Stimulated activated CD8-positive, alpha-beta memory T cell treated with anti-CD3 and anti-CD28 coated beads, Interleukin-7, amount 100 ng/mL, for 48 hours (primary cell): ENCODE results near the gene CRYM.
"Not testable (repeated sequence)": the region's sequence is repeated elsewhere in the genome, so short reads cannot be mapped to it uniquely, and the experiment has no call there.

Experiments
- DNase-seq, 2 donors: peaks; one replicate each; pipeline ENCODE4 v3.0.0-alpha.2; 2020; ENCODE audit warnings: low read depth in 1 of 2; ENCODE audit errors: extremely low read depth in 1 of 2

CRYM gene

DNA sequence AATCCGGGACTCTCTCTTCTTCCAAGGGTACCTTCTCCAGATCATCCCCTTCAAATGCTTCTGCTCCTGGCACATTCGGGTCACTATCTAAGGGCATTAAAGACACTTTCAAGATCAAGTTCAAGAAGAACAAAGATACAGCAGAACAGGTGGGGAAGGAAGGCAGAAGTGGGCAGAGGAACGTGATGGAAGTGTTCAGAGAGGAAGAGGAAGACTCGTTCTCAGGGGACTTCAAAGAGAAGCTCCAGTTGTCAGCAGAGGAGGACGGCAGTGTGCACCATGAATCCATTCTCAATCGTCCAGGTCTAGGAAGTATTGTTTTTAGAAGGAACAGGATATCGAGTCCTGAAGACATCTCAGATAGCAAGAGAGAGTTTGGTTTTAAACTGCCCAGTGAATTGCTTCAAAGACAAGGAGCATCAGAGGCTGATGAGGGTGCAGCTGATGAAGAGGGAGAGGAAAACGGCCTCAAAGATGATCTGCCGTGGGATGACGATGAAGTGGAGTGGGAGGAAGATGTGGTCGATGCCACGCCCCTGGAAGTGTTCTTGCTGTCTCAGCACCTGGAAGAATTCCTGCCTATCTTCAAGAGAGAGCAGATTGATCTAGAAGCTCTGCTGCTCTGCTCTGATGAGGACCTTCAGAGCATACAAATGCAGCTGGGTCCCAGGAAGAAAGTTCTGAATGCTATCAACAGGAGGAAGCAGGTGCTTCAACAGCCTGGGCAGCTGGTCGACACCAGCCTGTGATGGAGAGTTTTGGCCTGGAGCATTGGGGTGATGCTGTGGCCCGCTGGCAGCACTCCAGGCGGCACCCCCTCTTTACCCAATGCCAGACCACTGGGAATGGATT, 27.8 kb downstream of the CRYM start:
- DNase-seq = no peak

DNA sequence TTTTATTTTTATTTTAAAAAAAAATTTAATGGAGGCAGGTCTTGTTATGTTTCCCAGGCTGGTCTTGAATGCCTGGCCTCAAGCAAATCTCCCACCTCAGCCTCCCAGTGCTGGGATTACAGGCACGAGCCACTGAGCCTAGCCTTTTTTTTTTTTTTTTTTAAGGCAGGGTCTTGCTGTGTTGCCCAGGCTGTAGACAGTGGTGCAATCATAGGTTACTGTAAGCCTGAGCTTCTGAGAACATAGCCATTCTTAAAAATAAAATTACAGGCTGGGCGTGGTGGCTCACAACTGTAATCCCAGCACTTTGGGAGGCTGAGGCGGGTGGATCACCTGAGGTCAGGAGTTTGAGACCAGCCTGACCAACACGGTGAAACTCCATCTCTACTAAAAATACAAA, 29.9 kb downstream of the CRYM start:
- not testable (repeated sequence) for DNase-seq

DNA sequence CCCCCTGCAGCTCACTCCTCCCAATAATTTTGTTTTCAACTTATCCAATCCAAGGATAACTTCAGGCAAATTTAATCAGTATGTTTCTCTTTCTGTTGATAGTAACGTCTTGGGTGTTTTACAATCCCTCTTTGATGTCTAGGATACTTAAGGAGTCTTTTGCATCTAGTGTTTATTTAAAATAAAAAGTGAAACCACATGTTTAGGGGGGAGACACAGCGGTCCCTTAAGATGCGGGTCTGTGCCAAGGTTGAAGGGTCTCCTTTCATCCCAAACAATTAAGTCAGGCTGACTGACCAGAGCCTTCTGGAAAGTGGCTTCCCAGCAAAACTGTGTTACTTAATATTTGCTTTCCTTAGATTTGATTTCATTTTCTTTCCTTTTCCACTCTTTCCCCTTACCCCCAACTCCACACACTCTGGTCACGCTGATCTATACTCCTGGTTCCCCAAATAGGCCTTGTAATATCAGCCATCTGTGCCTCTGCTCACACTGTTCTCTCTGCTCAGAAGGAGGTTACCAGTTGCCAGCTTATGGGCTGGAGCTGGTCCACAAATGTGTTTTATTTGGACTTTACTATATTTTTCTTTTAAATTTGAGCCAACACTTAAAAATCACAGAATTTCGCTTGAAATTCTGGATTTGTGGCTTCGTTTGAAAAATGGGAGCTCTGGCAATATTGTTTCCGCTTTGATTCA, 33.4 kb downstream of the CRYM start:
- DNase-seq = no peak

DNA sequence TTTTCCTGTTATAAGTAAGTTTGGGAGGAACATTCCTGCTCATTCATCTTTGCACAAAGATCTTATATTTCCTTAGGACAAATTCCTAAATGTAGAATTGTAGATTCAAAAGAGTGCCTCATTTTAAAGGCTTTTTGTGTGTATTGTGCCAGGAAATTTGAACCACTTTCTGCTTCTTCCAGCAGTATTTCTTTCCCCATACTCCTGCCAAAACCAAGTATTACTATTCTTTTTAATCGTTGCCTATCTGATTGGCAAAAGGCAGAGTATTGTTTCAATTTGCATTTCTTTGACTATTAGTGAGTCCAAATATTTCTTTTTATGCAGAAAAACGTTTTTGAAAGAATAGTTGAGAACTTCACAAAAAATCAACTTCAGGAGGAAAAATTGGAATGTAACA, 35.3 kb downstream of the CRYM start:
- no peak for DNase-seq

DNA sequence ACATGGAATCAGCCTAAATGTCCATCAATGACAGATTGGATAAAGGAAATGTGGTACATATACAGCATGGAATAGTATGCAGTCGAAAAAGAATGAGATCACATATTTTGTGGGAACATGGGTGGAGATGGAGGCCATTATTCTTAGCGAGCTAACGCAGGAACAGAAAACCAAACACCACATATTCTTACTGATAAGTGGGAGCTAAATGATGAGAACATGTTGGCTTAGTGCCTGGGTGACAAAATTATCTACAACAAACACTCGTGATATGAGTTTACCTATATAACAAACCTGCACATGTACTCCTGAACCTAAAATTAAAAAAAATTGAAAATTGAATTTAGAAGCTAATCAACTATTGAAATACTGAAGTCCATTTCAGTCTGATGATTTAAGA, 38.4 kb downstream of the CRYM start:
- no peak for DNase-seq

DNA sequence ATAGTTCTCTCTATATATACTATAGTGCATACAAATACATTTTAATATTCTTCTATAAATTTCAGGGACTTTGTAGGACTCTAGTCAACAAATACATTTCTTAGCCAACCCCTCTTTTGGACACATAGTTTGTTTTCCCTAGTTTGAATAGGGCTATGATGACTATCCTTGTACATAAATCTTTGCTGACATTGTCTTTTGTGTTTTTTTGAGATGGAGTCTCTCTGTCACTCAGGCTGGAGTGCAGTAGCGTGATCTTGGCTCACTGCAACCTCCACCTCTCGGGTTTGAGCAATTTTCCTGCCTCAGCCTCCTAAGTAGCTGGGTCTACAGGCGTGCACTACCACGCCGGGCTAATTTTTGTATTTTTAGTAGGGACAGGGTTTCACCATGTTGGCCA, 41.3 kb downstream of the CRYM start:
- no peak for DNase-seq

- DNase-seq = no peak
Observed at GRCh38 chr16:21235199-21235585, 42.9 kb downstream of the CRYM start.

DNA sequence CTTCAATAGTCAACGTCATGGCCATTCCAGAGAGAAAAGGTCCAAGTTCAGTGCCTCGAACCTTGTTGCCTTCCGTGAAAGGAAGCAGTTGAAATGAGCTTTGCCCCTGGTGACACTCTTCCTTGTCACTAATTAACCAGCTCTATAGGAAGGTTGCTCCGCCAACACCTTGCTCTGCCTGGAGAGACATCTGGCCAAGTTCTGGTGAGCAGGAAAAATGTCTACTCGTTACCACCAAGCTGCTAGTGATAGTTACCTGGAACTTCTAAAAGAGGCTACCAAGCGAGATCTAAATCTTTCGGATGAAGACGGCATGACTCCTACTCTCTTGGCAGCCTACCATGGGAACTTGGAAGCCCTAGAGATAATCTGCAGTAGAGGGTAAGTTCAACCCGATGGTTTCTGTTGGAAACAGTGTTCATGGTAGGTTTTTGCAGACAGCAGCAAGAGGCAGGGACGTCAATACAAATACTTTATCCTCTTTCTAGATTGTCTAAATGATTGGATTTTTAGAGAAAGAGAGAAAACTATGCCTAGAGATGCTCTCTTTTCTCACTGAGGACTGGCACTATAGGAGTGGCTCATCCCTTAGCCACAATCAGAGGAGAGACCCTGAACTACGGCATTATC, 44.5 kb downstream of the CRYM start, which contains the start of gene ANKS4B:
Gene ANKS4B, plus strand, starts transcription at position 179 of the 630 bp plus-strand sequence. Its CDS starts 39 bp downstream, at position 218.
- no peak for DNase-seq

DNA sequence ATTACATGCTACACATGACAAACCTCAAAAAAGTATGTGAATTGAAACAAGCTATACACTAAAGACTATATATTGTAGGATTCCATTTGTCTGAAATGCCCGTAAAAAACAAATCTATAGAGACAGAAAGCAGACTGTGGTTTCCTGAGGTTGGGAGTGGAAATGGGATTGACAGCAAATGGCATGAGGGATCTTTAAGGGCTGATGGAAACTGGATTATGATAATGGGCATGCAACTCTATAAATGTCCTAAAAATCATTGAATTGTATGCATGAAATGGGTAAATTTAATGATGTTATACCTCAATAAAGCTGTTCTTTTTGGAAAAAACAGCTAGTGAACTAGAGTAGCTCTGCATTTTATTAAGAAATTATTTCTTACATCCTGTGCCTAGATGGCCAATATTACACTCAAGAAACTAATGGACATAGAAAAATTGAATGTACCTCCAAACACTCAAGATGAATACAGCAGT, 45.0 kb downstream of the CRYM start:
- DNase-seq = no peak

GRCh38 chr16:21228361-21228872, 49.7 kb downstream of the CRYM start:
- DNase-seq = no peak

DNA sequence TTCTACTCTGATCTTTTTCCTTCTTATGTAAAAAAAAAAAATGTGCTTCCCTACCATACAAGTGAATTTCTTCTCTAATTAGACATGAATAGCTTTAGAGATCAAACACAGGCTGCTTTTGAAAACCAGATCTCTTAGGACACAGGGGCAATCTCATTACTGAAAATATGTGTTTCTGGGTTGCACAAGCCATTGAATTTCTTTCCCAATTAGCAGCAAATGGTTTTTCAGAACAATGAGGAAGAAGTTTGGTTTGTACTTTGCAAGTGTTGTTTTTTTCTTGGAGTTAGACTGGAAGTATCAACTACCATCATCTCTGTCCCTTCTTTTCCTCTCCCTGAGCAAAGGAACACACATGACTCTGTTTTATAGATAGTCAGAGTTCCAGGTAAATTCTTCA, 50.2 kb downstream of the CRYM start:
- DNase-seq = no peak

- DNase-seq = no peak
Observed at GRCh38 chr16:21226749-21227148, 51.3 kb downstream of the CRYM start.

GRCh38 chr16:21224800-21225199, 53.3 kb downstream of the CRYM start:
- DNase-seq = no peak

DNA sequence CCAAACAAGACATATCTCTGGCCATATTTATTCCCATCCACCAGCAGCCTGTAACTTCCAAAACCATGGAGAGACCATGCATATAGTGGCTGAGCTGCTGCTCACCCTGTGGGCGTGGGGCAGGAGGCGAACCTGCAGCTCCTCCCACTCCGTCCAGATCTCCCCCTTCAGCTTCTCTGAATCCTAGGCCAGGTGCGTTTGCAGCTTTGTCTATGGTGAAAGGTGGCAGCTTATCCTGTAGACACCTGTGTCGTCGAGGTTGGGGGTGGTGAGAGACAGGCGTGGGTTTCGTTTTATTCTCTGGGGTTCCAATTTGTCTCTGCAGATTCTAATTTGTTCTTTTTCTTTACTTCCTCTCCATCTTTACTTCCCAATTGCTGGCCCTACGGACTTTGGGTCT, 54.3 kb downstream of the CRYM start:
- no peak for DNase-seq

DNA sequence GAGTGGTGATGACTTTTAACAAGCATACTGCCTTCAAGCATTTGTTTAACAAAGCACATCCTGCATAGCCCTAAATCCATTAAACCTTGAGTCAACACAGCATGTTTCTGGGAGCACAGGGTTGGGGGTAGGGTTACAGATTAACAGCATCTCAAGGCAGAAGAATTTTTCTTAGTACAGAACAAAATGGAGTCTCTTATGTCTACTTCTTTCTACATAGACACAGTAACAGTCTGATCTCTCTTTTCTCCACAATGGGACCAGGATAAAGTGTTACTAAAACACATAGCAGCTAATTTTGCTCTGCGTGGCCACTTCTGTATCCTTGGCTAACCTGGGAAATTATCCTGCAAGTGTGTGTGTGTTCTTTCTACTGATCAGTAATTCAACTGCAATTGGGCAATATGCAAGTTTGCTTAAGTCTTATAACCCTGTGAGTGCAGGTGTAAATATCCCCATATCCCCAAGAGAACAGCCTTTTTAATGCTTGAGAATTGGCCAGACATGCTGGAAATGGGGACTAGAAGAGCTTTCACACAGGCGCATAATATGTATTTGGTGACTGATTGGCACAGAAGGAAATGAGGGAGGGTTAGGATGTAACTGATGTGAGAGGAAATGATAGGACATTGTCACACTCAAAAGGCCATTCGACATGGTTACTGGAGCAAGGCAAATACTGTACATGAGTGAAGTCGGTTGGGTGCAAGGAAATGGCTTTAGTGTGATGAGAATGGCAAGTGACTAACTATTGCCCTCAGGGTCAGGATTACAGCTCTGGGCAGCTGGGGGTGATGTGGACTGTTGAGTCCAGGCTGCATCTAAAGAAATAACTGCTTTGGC, 55.4 kb downstream of the CRYM start:
- DNase-seq = no peak

- DNase-seq = no peak
Observed at GRCh38 chr16:21219551-21219950, 58.5 kb downstream of the CRYM start.

GRCh38 chr16:21218153-21218552, 59.9 kb downstream of the CRYM start:
- DNase-seq = no peak

GRCh38 chr16:21217121-21217520, 61.0 kb downstream of the CRYM start:
- DNase-seq = no peak

- DNase-seq = no peak
Observed at GRCh38 chr16:21214086-21214485, 64.0 kb downstream of the CRYM start.

- no peak for DNase-seq
Observed at GRCh38 chr16:21211486-21211885, 66.6 kb downstream of the CRYM start, which contains the start of gene ZP2. ZP2 (minus strand) TSS chr16:21211574; CDS start chr16:21211547, 27 bp downstream.
